Caco-2 (cell line): Measurements from ENCODE around the gene DDIAS. TPM values are rescaled to one million over a fixed set of nuclear protein-coding genes. Genes with fewer than 3 reads are reported as not detected.

ENCODE experiments used
- BruUV-seq: library from RNA; stranded (reverse); fragments of 400-500 nt; replicated peaks from 2 replicates; lab custom pipeline; 2021; lab: Mats Ljungman, UMichigan
- CTCF ChIA-PET: fragments of 300-600 bp; sonication (Branson Sonifier 250); formaldehyde crosslinking; loops from one replicate; lab custom pipeline; 2022; ENCODE audit warnings: antibody characterized with exemption; lab: Charles Lee
- POLR2A ChIA-PET: fragments of 300-600 bp; sonication (Branson Sonifier 250); formaldehyde crosslinking; loops from one replicate; lab custom pipeline; 2022; ENCODE audit warnings: antibody characterized with exemption; lab: Charles Lee
- DNase-seq, 2 experiments: peaks; one replicate each; pipeline versions ENCODE4 v3.0.0 to v3.0.0-alpha.2; 2020 to 2022
- H3K27me3 ChIP-seq: replicated peaks from 2 replicates; pipeline ENCODE4 v1.6.0; 2011; ENCODE audit warnings: low read length; ENCODE audit not compliant: control insufficient read depth, insufficient read depth
- H3K36me3 ChIP-seq: 2 replicates; pipeline ENCODE4 v1.5.1; 2011; ENCODE audit warnings: low read length; ENCODE audit not compliant: control insufficient read depth, insufficient read depth
- H3K4me1 ChIP-seq: fragments of 250-450 bp; sonication (Bioruptor Pico); 2 replicates; pipeline ENCODE4 v1.5.1; 2020; ENCODE audit warnings: mild to moderate bottlenecking
- H3K4me3 ChIP-seq: 2 replicates; pipeline ENCODE4 v1.5.1; 2011; ENCODE audit warnings: low read depth, mild to moderate bottlenecking, control low read depth, low read length
- H3K9me3 ChIP-seq: fragments of 250-450 bp; sonication (Bioruptor Pico); 2 replicates; pipeline ENCODE4 v1.5.1; 2020; ENCODE audit warnings: mild to moderate bottlenecking, moderate library complexity
- H3K27ac Mint-ChIP-seq: one replicate; pipeline ENCODE4 v1.8.0; 2022; ENCODE audit warnings: mixed read lengths; ENCODE audit not compliant: unreplicated experiment
- H3K27me3 Mint-ChIP-seq: one replicate; pipeline ENCODE4 v1.8.0; 2022; ENCODE audit warnings: mixed read lengths; ENCODE audit not compliant: insufficient read depth, unreplicated experiment
- H3K36me3 Mint-ChIP-seq: one replicate; pipeline ENCODE4 v1.8.0; 2022; ENCODE audit warnings: mild to moderate bottlenecking, mixed read lengths; ENCODE audit not compliant: insufficient read depth, unreplicated experiment
- H3K4me1 Mint-ChIP-seq: one replicate; pipeline ENCODE4 v1.8.0; 2022; ENCODE audit warnings: low read depth, mixed read lengths; ENCODE audit not compliant: unreplicated experiment
- H3K4me3 Mint-ChIP-seq: one replicate; pipeline ENCODE4 v1.8.0; 2022; ENCODE audit warnings: mild to moderate bottlenecking, moderate library complexity, mixed read lengths; ENCODE audit not compliant: unreplicated experiment
- H3K9me3 Mint-ChIP-seq: one replicate; pipeline ENCODE4 v1.8.0; 2022; ENCODE audit warnings: mixed read lengths; ENCODE audit not compliant: unreplicated experiment
- CTCF ChIP-seq, 2 experiments: fragments of 200-600 bp in 1 of 2; IDR thresholded peaks; 1 replicate in 1 of 2; 2 replicates in 1 of 2; pipeline versions ENCODE4 v1.5.1 to v1.8.0; 2011 to 2022; ENCODE audit warnings: antibody characterized with exemption in 1 of 2, control low read depth in 1 of 2, inconsistent platforms in 1 of 2, low read depth in 1 of 2, low read length in 1 of 2, mild to moderate bottlenecking in 1 of 2, moderate library complexity in 1 of 2; ENCODE audit not compliant: insufficient read depth in 1 of 2, severe bottlenecking in 1 of 2, unreplicated experiment in 1 of 2
- intact Hi-C: fragments of 100-400 bp; cut with micrococcal nuclease; formaldehyde crosslinking; loops from one replicate; pipeline ENCODE4 v1.10.0; 2022; ENCODE audit not compliant: unreplicated experiment
- total RNA-seq: library from RNA; stranded (reverse); gene quantifications from 2 replicates; pipeline ENCODE4 v1.2.3, GENCODE V29; 2022

The DDIAS gene
- total RNA-seq, 1 experiment from 2014 or later, result 22.0 TPM

GRCh38 chr11:82927264-82927880 lies 25.8 kb downstream of the DDIAS start:
- Mint-ChIP-seq H3K4me3 (no peak overlapping the region), H3K9me3 (no peaks in the 10 kb centered on the region), H3K27ac (no peak overlapping the region), H3K36me3 (peaks cover 5% of the 10 kb centered on the region), H3K4me1 (peaks cover 11% of the 10 kb centered on the region), H3K27me3 (no peaks in the 10 kb centered on the region)
- H3K4me1 ChIP-seq, result no peaks in the 10 kb centered on the region
- BruUV-seq, result no TSS peak
- TF ChIP-seq CTCF (IDR thresholded peaks at IDR 0.05; ENCODE audit: insufficient read depth in 1 of 2, low read depth in 1 of 2, low read length in 1 of 2, severe bottlenecking in 1 of 2, unreplicated experiment in 1 of 2), result peak; percentile 87 to 88
- H3K4me3 ChIP-seq, result no peak overlapping the region
- DNase-seq, result peak in 1 of 2 experiments; percentile 67
- H3K9me3 ChIP-seq, result no peaks in the 10 kb centered on the region
- no peaks in the 10 kb centered on the region for H3K36me3 ChIP-seq
- ChIA-PET POLR2A (interaction anchor here (1.0 kb wide), 1 partner anchor 145 kb away, joined by 3 read pairs; the partner anchor contains the start of gene RAB30), CTCF (interaction anchor here (0.7 to 1.0 kb wide), 15 partner anchors 16 to 308 kb away, joined by 3 to 13 read pairs (median 4); partner anchors contain the start of genes DDIAS, PCF11, PRCP and RAB30)
- intact Hi-C loops, result loop anchor here (1.0 kb wide), 3 partner anchors 21 to 209 kb away; no protein-coding TSS in a partner anchor
- H3K27me3 ChIP-seq, result no peaks in the 10 kb centered on the region

GRCh38 chr11:82929121-82929520 lies 27.6 kb downstream of the DDIAS start:
- Histone ChIP-seq H3K4me3 (no peak overlapping the region), H3K36me3 (no peaks in the 10 kb centered on the region), H3K27me3 (no peaks in the 10 kb centered on the region), H3K9me3 (no peaks in the 10 kb centered on the region), H3K4me1 (no peaks in the 10 kb centered on the region)
- BruUV-seq, result no TSS peak
- H3K4me3 Mint-ChIP-seq, result no peak overlapping the region
- intact Hi-C loops, result no loop called here
- no peaks in the 10 kb centered on the region for H3K27me3 Mint-ChIP-seq
- no peak for DNase-seq
- H3K36me3 Mint-ChIP-seq, result peaks cover 19% of the 10 kb centered on the region
- no peak overlapping the region for H3K27ac Mint-ChIP-seq
- TF ChIP-seq CTCF (IDR thresholded peaks at IDR 0.05; ENCODE audit: insufficient read depth in 1 of 2, low read depth in 1 of 2, low read length in 1 of 2, severe bottlenecking in 1 of 2, unreplicated experiment in 1 of 2), result no peak
- H3K9me3 Mint-ChIP-seq, result no peaks in the 10 kb centered on the region
- ChIA-PET POLR2A (no interaction called here), CTCF (interaction anchor here (0.7 kb wide), 1 partner anchor 907 kb away, joined by 4 read pairs; no protein-coding TSS in a partner anchor)
- no peaks in the 10 kb centered on the region for H3K4me1 Mint-ChIP-seq

- Mint-ChIP-seq H3K4me3 (no peak overlapping the region), H3K9me3 (no peaks in the 10 kb centered on the region), H3K27me3 (no peaks in the 10 kb centered on the region), H3K4me1 (no peaks in the 10 kb centered on the region), H3K27ac (no peak overlapping the region), H3K36me3 (peaks cover 19% of the 10 kb centered on the region)
- no peak overlapping the region for H3K4me3 ChIP-seq
- CTCF ChIA-PET, result no interaction called here
- no peaks in the 10 kb centered on the region for H3K4me1 ChIP-seq
- intact Hi-C loops, result no loop called here
- POLR2A ChIA-PET, result no interaction called here
- H3K9me3 ChIP-seq, result no peaks in the 10 kb centered on the region
- H3K27me3 ChIP-seq, result no peaks in the 10 kb centered on the region
- DNase-seq, result no peak
- no peaks in the 10 kb centered on the region for H3K36me3 ChIP-seq
- no peak for TF ChIP-seq CTCF (IDR thresholded peaks at IDR 0.05; ENCODE audit: insufficient read depth in 1 of 2, low read depth in 1 of 2, low read length in 1 of 2, severe bottlenecking in 1 of 2, unreplicated experiment in 1 of 2)
- no TSS peak for BruUV-seq
These were observed 28.7 kb downstream of the DDIAS start for GRCh38 chr11:82930229-82930628.
